ENCODE results near the gene DOCK4. TPM values are rescaled to one million over a fixed set of nuclear protein-coding genes. Genes with fewer than 3 reads are reported as not detected.
"Not testable (repeated sequence)": the region's sequence is repeated elsewhere in the genome, so short reads cannot be mapped to it uniquely, and the experiment has no call there.

Gene DOCK4
- total RNA-seq, 1 donor from 2014 or later, result 0.23 TPM

- intact Hi-C loops (cut with micrococcal nuclease), result no loop called here
These were observed 294.8 kb downstream of the DOCK4 start for GRCh38 chr7:111911166-111911961.

GRCh38 chr7:111910656-111911055 lies 295.5 kb downstream of the DOCK4 start:
- intact Hi-C loops (cut with micrococcal nuclease), result no loop called here

GRCh38 chr7:111908673-111909072 lies 297.5 kb downstream of the DOCK4 start:
- intact Hi-C loops (cut with micrococcal nuclease), result not testable (repeated sequence)

- intact Hi-C loops (cut with micrococcal nuclease), result no loop called here
These were observed 302.4 kb downstream of the DOCK4 start for GRCh38 chr7:111903797-111904196.

- intact Hi-C loops (cut with micrococcal nuclease), result no loop called here
These were observed 303.2 kb downstream of the DOCK4 start for GRCh38 chr7:111903016-111903415.

- intact Hi-C loops (cut with micrococcal nuclease), result no loop called here
These were observed 305.9 kb downstream of the DOCK4 start for GRCh38 chr7:111900283-111900682.

- intact Hi-C loops (cut with micrococcal nuclease), result no loop called here
These were observed 311.1 kb downstream of the DOCK4 start for GRCh38 chr7:111895049-111895448.

GRCh38 chr7:111894518-111894917 lies 311.7 kb downstream of the DOCK4 start:
- intact Hi-C loops (cut with micrococcal nuclease), result no loop called here

- intact Hi-C loops (cut with micrococcal nuclease), result no loop called here
These were observed 313.0 kb downstream of the DOCK4 start for GRCh38 chr7:111893190-111893589.

GRCh38 chr7:111892588-111892987 lies 313.6 kb downstream of the DOCK4 start:
- intact Hi-C loops (cut with micrococcal nuclease), result no loop called here

GRCh38 chr7:111887734-111888133 lies 318.5 kb downstream of the DOCK4 start:
- intact Hi-C loops (cut with micrococcal nuclease), result no loop called here

- intact Hi-C loops (cut with micrococcal nuclease), result no loop called here
These were observed 320.0 kb downstream of the DOCK4 start for GRCh38 chr7:111886233-111886632.

- intact Hi-C loops (cut with micrococcal nuclease), result no loop called here
These were observed 323.0 kb downstream of the DOCK4 start for GRCh38 chr7:111883241-111883640.

GRCh38 chr7:111878785-111879184 lies 327.4 kb downstream of the DOCK4 start:
- intact Hi-C loops (cut with micrococcal nuclease), result no loop called here

GRCh38 chr7:111877931-111878330 lies 328.3 kb downstream of the DOCK4 start:
- intact Hi-C loops (cut with micrococcal nuclease), result no loop called here

- intact Hi-C loops (cut with micrococcal nuclease), result no loop called here
These were observed 332.1 kb downstream of the DOCK4 start for GRCh38 chr7:111873963-111874690.

- intact Hi-C loops (cut with micrococcal nuclease), result no loop called here
These were observed 332.9 kb downstream of the DOCK4 start for GRCh38 chr7:111873326-111873646.

- intact Hi-C loops (cut with micrococcal nuclease), result no loop called here
These were observed 333.5 kb downstream of the DOCK4 start for GRCh38 chr7:111872450-111873325.

GRCh38 chr7:111871283-111871682 lies 334.9 kb downstream of the DOCK4 start:
- intact Hi-C loops (cut with micrococcal nuclease), result no loop called here

- intact Hi-C loops (cut with micrococcal nuclease), result no loop called here
These were observed 336.9 kb downstream of the DOCK4 start for GRCh38 chr7:111869280-111869679.

- intact Hi-C loops (cut with micrococcal nuclease), result no loop called here
These were observed 338.8 kb downstream of the DOCK4 start for GRCh38 chr7:111867348-111867931.
